B cell (primary cell): Measurements from ENCODE around the gene UACA. TPM values are rescaled to one million over a fixed set of nuclear protein-coding genes. Genes with fewer than 3 reads are reported as not detected.

Source experiments
- ATAC-seq: fragments of 200-7000 bp; cut with Tn5 transposase; one replicate; pipeline ENCODE4 v1.10.0; 2021; ENCODE audit warnings: low read depth, mild to moderate bottlenecking, moderate number of reproducible peaks, moderate library complexity
- CTCF ChIA-PET: fragments of 350-600 bp; sonication (Branson Sonifier 250); formaldehyde crosslinking; loops from one replicate; lab custom pipeline; 2021; ENCODE audit warnings: antibody characterized with exemption, inconsistent platforms; lab: Charles Lee
- POLR2A ChIA-PET: fragments of 350-600 bp; sonication (Branson Sonifier 250); formaldehyde crosslinking; loops from one replicate; lab custom pipeline; 2021; ENCODE audit warnings: antibody characterized with exemption; lab: Charles Lee
- DNase-seq: peaks from one replicate; pipeline ENCODE4 v3.0.0; 2013
- H2AFZ ChIP-seq: 2 replicates; pipeline ENCODE4 v1.6.1; 2012; ENCODE audit warnings: mild to moderate bottlenecking, low read depth, low read length; ENCODE audit not compliant: insufficient read depth, poor library complexity, severe bottlenecking
- H3K27ac ChIP-seq, 2 donors: 1 replicate in 1 of 2; 2 replicates in 1 of 2; pipeline ENCODE4 v1.5.1; 2012 to 2013; ENCODE audit warnings: low read length in 2 of 2, mild to moderate bottlenecking in 2 of 2, moderate library complexity in 1 of 2
- H3K27me3 ChIP-seq, 4 experiments: fragments of 200-600 bp in 1 of 4; sonication (generic) in 1 of 4; replicated peaks in 1 of 4; 1 replicate in 2 of 4; 2 replicates in 2 of 4; pipeline versions ENCODE4 v1.6.1 to v1.7.0; 2013 to 2016; ENCODE audit warnings: low read length in 3 of 4, mild to moderate bottlenecking in 2 of 4, mixed read lengths in 1 of 4, moderate library complexity in 1 of 4; ENCODE audit not compliant: insufficient read depth in 4 of 4, control insufficient read depth in 3 of 4; ENCODE audit errors: control extremely low read depth in 1 of 4
- H3K36me3 ChIP-seq, 2 experiments: replicated peaks in 1 of 2; 1 replicate in 1 of 2; 2 replicates in 1 of 2; pipeline versions ENCODE4 v1.6.1 to v1.7.1; 2013; ENCODE audit warnings: low read length in 1 of 2; ENCODE audit not compliant: insufficient read depth in 2 of 2, control insufficient read depth in 1 of 2; ENCODE audit errors: control extremely low read depth in 1 of 2, extremely low read depth in 1 of 2
- H3K4me1 ChIP-seq, 2 donors: fragments of 200-600 bp in 1 of 2; sonication (generic) in 1 of 2; 1 replicate in 1 of 2; 2 replicates in 1 of 2; pipeline versions ENCODE4 v1.5.1 to v1.6.1; 2013 to 2017; ENCODE audit warnings: low read length in 2 of 2; ENCODE audit not compliant: control insufficient read depth in 2 of 2, insufficient read depth in 2 of 2
- H3K4me2 ChIP-seq: replicated peaks from 2 replicates; pipeline ENCODE3; 2012; ENCODE audit warnings: mild to moderate bottlenecking, low read depth, low read length; ENCODE audit not compliant: poor library complexity, severe bottlenecking
- H3K4me3 ChIP-seq, 5 experiments: fragments of 200-600 bp in 1 of 5; sonication (generic) in 1 of 5; 1 replicate in 3 of 5; 2 replicates in 2 of 5; pipeline versions ENCODE4 v1.5.1 to v1.7.0; 2011 to 2016; ENCODE audit warnings: low read length in 4 of 5, mild to moderate bottlenecking in 4 of 5, low read depth in 2 of 5, control low read depth in 1 of 5, moderate library complexity in 1 of 5; ENCODE audit not compliant: insufficient read depth in 1 of 5; ENCODE audit errors: control extremely low read depth in 1 of 5, extremely low read depth in 1 of 5
- H3K79me2 ChIP-seq: fragments of 200-600 bp; sonication (generic); one replicate; pipeline ENCODE4 v1.6.0; 2016; ENCODE audit warnings: low read length; ENCODE audit not compliant: control insufficient read depth, insufficient read depth
- H3K9ac ChIP-seq: fragments of 200-600 bp; sonication (generic); 2 replicates; pipeline ENCODE4 v1.6.1; 2017; ENCODE audit warnings: mild to moderate bottlenecking, low read length, moderate library complexity
- H3K9me3 ChIP-seq, 3 donors: one replicate each; pipeline versions ENCODE4 v1.6.1 to v1.7.1; 2013; ENCODE audit warnings: low read length in 2 of 3; ENCODE audit not compliant: control insufficient read depth in 2 of 3, insufficient read depth in 1 of 3; ENCODE audit errors: control extremely low read depth in 1 of 3
- H4K20me1 ChIP-seq: 2 replicates; pipeline ENCODE4 v1.6.0; 2012; ENCODE audit warnings: mild to moderate bottlenecking, low read length; ENCODE audit not compliant: insufficient read depth, control insufficient read depth, poor library complexity, severe bottlenecking
- H3K27ac Mint-ChIP-seq: one replicate; pipeline ENCODE4 v1.8.0; 2021; ENCODE audit warnings: mixed read lengths
- H3K27me3 Mint-ChIP-seq: one replicate; pipeline ENCODE4 v1.8.0; 2021; ENCODE audit warnings: mixed read lengths
- H3K4me1 Mint-ChIP-seq: one replicate; pipeline ENCODE4 v1.8.0; 2021; ENCODE audit warnings: mixed read lengths
- H3K4me3 Mint-ChIP-seq: one replicate; pipeline ENCODE4 v1.8.0; 2021; ENCODE audit warnings: mixed read lengths
- H3K9me3 Mint-ChIP-seq: one replicate; pipeline ENCODE4 v1.8.0; 2022; ENCODE audit warnings: mixed read lengths; ENCODE audit not compliant: insufficient read depth
- EZH2 ChIP-seq: IDR thresholded peaks from 2 replicates; pipeline ENCODE4 v1.6.1; 2012; ENCODE audit warnings: borderline replicate concordance, low read depth, mild to moderate bottlenecking, moderate library complexity, low read length; ENCODE audit not compliant: insufficient read depth, poor library complexity, severe bottlenecking
- WGBS: methylation state at CpG from one replicate; pipeline ENCODE4 v1.1.5; 2013; ENCODE audit warnings: missing lambda C conversion rate; ENCODE audit not compliant: insufficient coverage; 5-methylcytosine and 5-hydroxymethylcytosine counted together
- intact Hi-C: fragments of 100-400 bp; cut with micrococcal nuclease; formaldehyde crosslinking; loops from one replicate; pipeline ENCODE4 v1.10.0; 2022
- polyA plus RNA-seq: library from polyadenylated mRNA; depleted of rRNA; stranded (reverse); fragments of >200 nt; gene quantifications from 2 replicates; pipeline ENCODE4 v1.2.3, GENCODE V29; 2012
- total RNA-seq, 2 donors: library from RNA; stranded (reverse); fragments of 120-200 nt in 1 of 2; gene quantifications; 1 replicate in 1 of 2; 2 replicates in 1 of 2; pipeline versions ENCODE4 v1.2.3 to v1.2.4, GENCODE V29; 2013 to 2022
- TF ChIP-seq, protein P1 (sequence below): fragments of 200-600 bp; IDR thresholded peaks from one replicate; pipeline ENCODE4 v1.8.0; 2022; ENCODE audit warnings: antibody characterized with exemption, mild to moderate bottlenecking

The UACA gene
- total and polyA plus RNA-seq, 2 donors (not counting 1 experiment from before 2014, with no cell fraction given), result 2.7 to 3.3 TPM

GRCh38 chr15:70636540-70637165 is 126.7 kb downstream of the UACA start:
- Histone ChIP-seq H3K79me2 (no peaks in the 10 kb centered on the region), H3K4me1 (no peaks in the 10 kb centered on the region), H3K9ac (no peak overlapping the region), H3K4me3 (no peak overlapping the region), H2AFZ (no peak overlapping the region), H3K27me3 (peaks cover 0 to 9% (median 0%) of the 10 kb centered on the region in 4 experiments), H3K36me3 (no peaks in the 10 kb centered on the region), H3K9me3 (no peaks in the 10 kb centered on the region), H4K20me1 (no peaks in the 10 kb centered on the region), H3K4me2 (no peak overlapping the region), H3K27ac (no peak overlapping the region)
- H3K27ac Mint-ChIP-seq, result no peak overlapping the region
- CTCF ChIA-PET, result interaction anchor here (1.0 to 2.1 kb wide), 2 partner anchors 1157 to 1160 kb away, joined by 3 to 7 read pairs; no protein-coding TSS in a partner anchor
- no peak for ATAC-seq
- intact Hi-C loops, result no loop called here
- no peak overlapping the region for H3K4me3 Mint-ChIP-seq
- 10% methylated on average over 4 of the region's 5 CpGs for WGBS
- no peaks in the 10 kb centered on the region for H3K9me3 Mint-ChIP-seq
- no peak for TF ChIP-seq EZH2
- TF ChIP-seq, protein P1, sequence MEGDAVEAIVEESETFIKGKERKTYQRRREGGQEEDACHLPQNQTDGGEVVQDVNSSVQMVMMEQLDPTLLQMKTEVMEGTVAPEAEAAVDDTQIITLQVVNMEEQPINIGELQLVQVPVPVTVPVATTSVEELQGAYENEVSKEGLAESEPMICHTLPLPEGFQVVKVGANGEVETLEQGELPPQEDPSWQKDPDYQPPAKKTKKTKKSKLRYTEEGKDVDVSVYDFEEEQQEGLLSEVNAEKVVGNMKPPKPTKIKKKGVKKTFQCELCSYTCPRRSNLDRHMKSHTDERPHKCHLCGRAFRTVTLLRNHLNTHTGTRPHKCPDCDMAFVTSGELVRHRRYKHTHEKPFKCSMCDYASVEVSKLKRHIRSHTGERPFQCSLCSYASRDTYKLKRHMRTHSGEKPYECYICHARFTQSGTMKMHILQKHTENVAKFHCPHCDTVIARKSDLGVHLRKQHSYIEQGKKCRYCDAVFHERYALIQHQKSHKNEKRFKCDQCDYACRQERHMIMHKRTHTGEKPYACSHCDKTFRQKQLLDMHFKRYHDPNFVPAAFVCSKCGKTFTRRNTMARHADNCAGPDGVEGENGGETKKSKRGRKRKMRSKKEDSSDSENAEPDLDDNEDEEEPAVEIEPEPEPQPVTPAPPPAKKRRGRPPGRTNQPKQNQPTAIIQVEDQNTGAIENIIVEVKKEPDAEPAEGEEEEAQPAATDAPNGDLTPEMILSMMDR, result no peak
- H3K27me3 Mint-ChIP-seq, result peaks cover 55% of the 10 kb centered on the region
- H3K4me1 Mint-ChIP-seq, result peaks cover 4% of the 10 kb centered on the region
- DNase-seq, result peak; percentile 8
- POLR2A ChIA-PET, result no interaction called here

GRCh38 chr15:70635895-70636294 is 127.5 kb downstream of the UACA start:
- Histone ChIP-seq H3K27ac (no peak overlapping the region), H3K4me3 (no peak overlapping the region), H4K20me1 (no peaks in the 10 kb centered on the region), H3K27me3 (peaks cover 0 to 13% (median 0%) of the 10 kb centered on the region in 4 experiments), H3K9ac (no peak overlapping the region), H3K4me2 (no peak overlapping the region), H3K9me3 (no peaks in the 10 kb centered on the region), H3K4me1 (no peaks in the 10 kb centered on the region), H3K36me3 (no peaks in the 10 kb centered on the region), H3K79me2 (no peaks in the 10 kb centered on the region), H2AFZ (no peak overlapping the region)
- H3K27ac Mint-ChIP-seq, result no peak overlapping the region
- ChIA-PET POLR2A (no interaction called here), CTCF (interaction anchor here (2.1 kb wide), 1 partner anchor 1159 kb away, joined by 7 read pairs; no protein-coding TSS in a partner anchor)
- DNase-seq, result no peak
- ATAC-seq, result no peak
- intact Hi-C loops, result no loop called here
- TF ChIP-seq EZH2, result no peak
- TF ChIP-seq, protein P1, result no peak
- H3K9me3 Mint-ChIP-seq, result no peaks in the 10 kb centered on the region
- peaks cover 56% of the 10 kb centered on the region for H3K27me3 Mint-ChIP-seq
- no peak overlapping the region for H3K4me3 Mint-ChIP-seq
- 100% methylated on average over 1 of the region's 2 CpGs for WGBS
- H3K4me1 Mint-ChIP-seq, result peaks cover 4% of the 10 kb centered on the region
